GM21515 (cell line): ENCODE data around the gene VMP1.
A peak's percentile ranks its signal among the peaks of the same experiment; 100 is the strongest.

Experiments
- ATAC-seq: cut with Tn5 transposase; IDR thresholded peaks from one replicate; pipeline ENCODE4 v1.9.1; 2021; ENCODE audit not compliant: unreplicated experiment

The VMP1 gene

DNA sequence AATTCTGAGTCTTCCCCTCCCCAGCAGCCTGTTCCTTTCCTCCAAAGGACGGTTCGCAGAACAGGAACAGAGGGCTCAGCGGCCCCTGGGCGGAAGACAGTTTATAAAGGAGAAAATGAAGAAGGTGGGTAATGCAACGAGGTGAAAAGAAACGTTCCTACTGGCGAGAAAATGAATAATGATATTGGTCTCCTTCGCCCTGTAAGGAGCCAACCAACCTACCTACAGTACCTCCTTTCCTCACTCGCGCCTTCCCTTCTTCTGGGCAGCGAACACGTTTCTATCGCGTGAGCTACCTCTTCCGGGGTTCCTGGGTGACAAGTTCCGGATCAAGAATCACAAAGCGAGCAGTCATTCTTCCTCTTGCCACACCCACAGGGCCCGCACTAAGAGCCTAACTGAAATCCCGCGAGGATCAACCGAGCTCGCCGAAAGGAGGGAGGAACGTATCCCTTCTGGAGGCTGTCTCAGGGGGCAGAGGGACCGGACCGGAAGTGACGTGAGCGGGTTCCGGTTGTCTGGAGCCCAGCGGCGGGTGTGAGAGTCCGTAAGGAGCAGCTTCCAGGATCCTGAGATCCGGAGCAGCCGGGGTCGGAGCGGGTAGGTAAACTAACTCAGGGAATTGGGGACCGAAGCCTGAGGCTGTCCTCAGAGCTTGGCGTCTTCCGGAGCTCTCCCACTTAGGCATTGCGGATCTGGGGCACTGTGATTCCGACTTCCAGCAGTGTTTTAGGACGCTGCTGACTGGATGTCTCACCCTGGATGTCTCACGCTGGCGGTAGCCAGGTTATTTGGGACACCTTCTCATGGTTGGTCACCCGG lies at the start of gene VMP1, which contains the start of gene PTRH2:
Gene VMP1 (plus strand): TSS at position 506 of the 822 bp plus-strand sequence. CDS start 23,793 bp downstream, outside the sequence.
Gene PTRH2 (minus strand): TSS at position 282 of the 822 bp plus-strand sequence. CDS start 9,452 bp downstream, outside the sequence.
- peak; percentile 94 for ATAC-seq

- no peak for ATAC-seq
These were observed 41.2 kb upstream of the VMP1 start for GRCh38 chr17:59666235-59666634.

DNA sequence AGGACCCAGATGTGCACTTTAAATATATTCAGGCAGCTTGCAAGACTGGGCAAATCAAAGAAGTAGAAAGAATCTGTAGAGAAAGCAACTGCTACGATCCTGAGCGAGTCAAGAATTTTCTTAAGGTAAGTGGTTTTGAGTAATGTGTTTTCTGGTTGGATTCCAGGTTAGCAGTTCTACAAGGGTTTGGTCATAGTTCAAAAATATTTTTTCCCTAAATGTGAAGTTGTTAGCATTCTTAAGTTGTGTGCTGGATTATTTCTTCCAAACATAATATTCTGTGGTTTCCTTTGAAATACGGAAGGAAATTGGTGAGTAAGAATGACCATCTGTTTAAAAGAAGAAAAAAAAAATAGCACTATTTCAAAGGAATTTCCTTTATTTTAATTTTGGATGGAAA lies 38.6 kb upstream of the VMP1 start:
- no peak for ATAC-seq

DNA sequence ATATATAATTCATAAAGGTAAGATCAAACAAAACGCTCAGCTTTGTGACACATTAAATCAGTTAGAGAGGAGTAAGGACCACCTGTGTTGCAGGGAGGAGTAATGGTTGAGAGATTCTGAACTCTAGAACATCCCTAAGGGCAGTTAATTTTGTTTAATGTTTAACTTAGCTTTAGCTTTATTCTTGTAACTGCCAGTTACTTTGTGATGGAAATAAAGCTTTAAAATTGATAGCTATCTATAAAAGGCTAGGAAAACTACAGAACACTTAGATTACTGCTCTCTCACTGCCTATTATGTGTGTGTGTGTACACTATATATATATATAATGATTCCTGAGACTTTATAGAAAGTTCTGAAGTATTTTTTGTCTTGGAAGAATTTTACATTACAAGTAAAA lies 38.0 kb upstream of the VMP1 start:
- ATAC-seq: no peak

- ATAC-seq: no peak
These were observed 37.5 kb upstream of the VMP1 start for GRCh38 chr17:59669944-59670343.

DNA sequence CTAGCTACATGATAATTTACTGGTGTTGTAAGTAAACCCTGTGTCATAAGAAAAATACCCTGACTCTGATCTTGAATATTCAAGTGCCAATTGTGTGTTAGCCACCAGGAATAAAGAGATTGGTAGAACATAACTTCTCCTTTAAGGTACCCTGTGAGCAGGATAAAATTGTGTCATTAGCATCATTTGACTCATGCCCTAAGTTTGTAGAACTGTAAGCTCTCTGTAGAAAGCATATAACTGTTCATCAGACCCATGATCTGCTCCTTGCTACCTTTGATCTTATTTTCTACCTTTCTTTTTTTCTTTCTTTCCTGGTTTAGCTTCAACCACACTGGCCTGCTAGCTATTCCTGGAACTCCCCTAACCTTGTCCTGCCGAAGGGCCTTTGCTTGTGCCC lies 36.1 kb upstream of the VMP1 start:
- ATAC-seq: no peak

GRCh38 chr17:59675231-59675630 lies 32.2 kb upstream of the VMP1 start:
- ATAC-seq: no peak

DNA sequence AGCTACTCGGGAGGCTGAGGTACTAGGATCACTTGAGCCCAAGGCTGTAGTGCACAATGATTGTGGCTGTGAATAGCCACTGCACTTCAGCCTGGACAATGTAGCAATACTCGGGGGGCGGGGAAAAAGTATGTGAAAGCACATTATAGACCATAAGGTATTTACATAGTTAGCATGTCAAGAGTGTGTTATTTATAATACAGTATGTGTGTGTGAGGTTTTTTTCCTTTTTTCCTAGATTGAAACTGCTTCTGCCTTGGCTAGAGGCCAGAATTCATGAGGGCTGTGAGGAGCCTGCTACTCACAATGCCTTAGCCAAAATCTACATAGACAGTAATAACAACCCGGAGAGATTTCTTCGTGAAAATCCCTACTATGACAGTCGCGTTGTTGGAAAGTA lies 30.7 kb upstream of the VMP1 start:
- ATAC-seq: no peak

DNA sequence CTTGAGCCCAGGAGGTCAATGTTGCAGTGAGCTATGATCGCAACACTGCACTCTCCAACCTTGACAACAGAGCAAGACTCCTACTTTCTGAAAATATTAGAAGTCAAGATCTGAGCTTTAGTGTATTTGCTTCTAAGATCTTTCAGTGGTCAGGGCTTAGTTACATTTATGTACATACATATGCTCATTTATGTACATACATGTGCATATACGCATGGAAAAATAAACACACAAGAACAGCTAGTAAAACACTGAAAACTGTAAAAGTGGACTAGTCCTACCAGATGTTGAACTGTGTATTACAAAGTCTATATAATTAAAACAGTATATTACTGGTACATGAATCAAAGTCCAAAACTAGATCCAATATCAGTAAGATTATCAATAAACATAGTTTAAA lies 28.5 kb upstream of the VMP1 start:
- no peak for ATAC-seq

GRCh38 chr17:59680314-59680713 lies 27.1 kb upstream of the VMP1 start:
- no peak for ATAC-seq

GRCh38 chr17:59683283-59683682 lies 24.2 kb upstream of the VMP1 start:
- no peak for ATAC-seq

GRCh38 chr17:59684967-59685366 lies 22.5 kb upstream of the VMP1 start:
- ATAC-seq: no peak

- ATAC-seq: no peak
These were observed 19.4 kb upstream of the VMP1 start for GRCh38 chr17:59688008-59688407.

- ATAC-seq: no peak
These were observed 19.0 kb upstream of the VMP1 start for GRCh38 chr17:59688496-59688895.

GRCh38 chr17:59693582-59693981 lies 13.9 kb upstream of the VMP1 start:
- no peak for ATAC-seq

- ATAC-seq: no peak
These were observed 13.1 kb upstream of the VMP1 start for GRCh38 chr17:59694344-59694743.

DNA sequence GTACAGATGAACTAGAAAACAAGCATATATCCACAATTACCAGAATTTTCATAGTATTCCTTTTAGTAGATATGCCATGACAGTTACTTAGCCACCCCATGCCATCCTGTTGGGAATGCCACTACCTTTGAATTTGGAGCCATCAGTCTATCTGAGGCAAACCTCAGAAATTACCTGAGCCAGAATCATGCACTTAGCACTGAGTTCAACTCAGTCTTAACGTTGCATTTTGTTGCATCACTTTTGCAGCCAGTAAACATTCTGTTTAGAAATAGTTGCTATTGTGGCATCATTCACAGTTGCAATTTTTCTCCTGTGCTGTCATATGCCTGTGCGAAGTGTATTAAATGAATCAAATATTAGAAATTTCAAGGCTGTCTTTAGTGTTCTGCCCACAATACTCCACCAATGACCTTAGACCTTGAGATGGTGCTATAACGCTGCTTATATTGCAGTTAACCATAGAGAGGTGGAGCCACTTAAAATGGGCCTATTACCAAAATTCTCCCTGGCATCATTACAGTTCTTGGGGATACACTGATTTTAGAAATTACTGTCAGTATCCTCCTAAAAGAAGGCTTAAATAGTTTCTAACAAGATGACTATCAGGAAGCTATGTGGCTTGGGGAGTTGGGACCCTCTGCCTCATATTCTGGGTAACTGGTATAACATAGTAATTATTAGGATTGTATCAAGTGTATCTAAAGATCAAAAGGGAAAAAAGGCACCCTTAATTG lies 11.3 kb upstream of the VMP1 start:
- no peak for ATAC-seq

- ATAC-seq: no peak
These were observed 10.7 kb upstream of the VMP1 start for GRCh38 chr17:59696682-59697277.

- no peak for ATAC-seq
These were observed 9.3 kb upstream of the VMP1 start for GRCh38 chr17:59698143-59698542.

- no peak for ATAC-seq
These were observed 8.2 kb upstream of the VMP1 start for GRCh38 chr17:59699218-59699617.

GRCh38 chr17:59699786-59700185 lies 7.7 kb upstream of the VMP1 start:
- no peak for ATAC-seq

GRCh38 chr17:59702304-59702703 lies 5.2 kb upstream of the VMP1 start:
- no peak for ATAC-seq
